OCI-LY7 (cell line): ENCODE data around the gene SP6. TPM values are rescaled to one million over a fixed set of nuclear protein-coding genes. Genes with fewer than 3 reads are reported as not detected.
A peak's percentile ranks its signal among the peaks of the same experiment; 100 is the strongest.

Experiments used
- BruUV-seq: library from RNA; stranded (reverse); fragments of 400-500 nt; replicated peaks from 2 replicates; lab custom pipeline; 2021; lab: Mats Ljungman, UMichigan
- CTCF ChIA-PET: fragments of 300-600 bp; sonication (Branson Sonifier 250); formaldehyde crosslinking; loops from one replicate; lab custom pipeline; 2022; ENCODE audit warnings: antibody characterized with exemption; ENCODE audit not compliant: unreplicated experiment; lab: Charles Lee
- POLR2A ChIA-PET: fragments of 300-600 bp; sonication (Branson Sonifier 250); formaldehyde crosslinking; loops from one replicate; lab custom pipeline; 2022; ENCODE audit warnings: antibody characterized with exemption; lab: Charles Lee
- DNase-seq: peaks from one replicate; pipeline ENCODE4 v3.0.0-alpha.2; 2015; ENCODE audit warnings: low spot score
- H2AFZ ChIP-seq: fragments of 200-600 bp; sonication (generic), shearing (Covaris generic); 2 replicates; pipeline ENCODE4 v1.6.1; 2014; ENCODE audit warnings: mild to moderate bottlenecking, antibody characterized with exemption, low read length, moderate library complexity
- H3K27ac ChIP-seq: fragments of 200-600 bp; sonication (generic); 2 replicates; pipeline ENCODE4 v1.5.1; 2014; ENCODE audit warnings: mixed run types, low read depth, mild to moderate bottlenecking, moderate library complexity, low read length, inconsistent platforms; ENCODE audit not compliant: poor library complexity, severe bottlenecking
- H3K36me3 ChIP-seq: fragments of 200-600 bp; sonication (generic); 2 replicates; pipeline ENCODE4 v1.6.1; 2014; ENCODE audit warnings: mild to moderate bottlenecking, antibody characterized with exemption, low read length, moderate library complexity, mixed read lengths; ENCODE audit not compliant: insufficient read depth
- H3K4me1 ChIP-seq: fragments of 200-600 bp; sonication (generic); 2 replicates; pipeline ENCODE4 v1.5.1; 2014; ENCODE audit warnings: mild to moderate bottlenecking, low read length; ENCODE audit not compliant: insufficient read depth, poor library complexity, severe bottlenecking
- H3K4me2 ChIP-seq: fragments of 200-600 bp; sonication (generic); 2 replicates; pipeline ENCODE4 v1.6.1; 2014; ENCODE audit warnings: mild to moderate bottlenecking, low read length
- H3K4me3 ChIP-seq: fragments of 200-600 bp; sonication (generic); 2 replicates; pipeline ENCODE4 v1.5.1; 2014; ENCODE audit warnings: mild to moderate bottlenecking, low read depth, low read length; ENCODE audit not compliant: poor library complexity, severe bottlenecking
- H3K79me2 ChIP-seq: fragments of 200-600 bp; sonication (generic); 2 replicates; pipeline ENCODE4 v1.6.1; 2016; ENCODE audit warnings: low read depth, mild to moderate bottlenecking, low read length, moderate library complexity, mixed read lengths; ENCODE audit not compliant: insufficient read depth
- H3K9me2 ChIP-seq: fragments of 200-600 bp; sonication (generic); 2 replicates; pipeline ENCODE4 v1.6.1; 2016; ENCODE audit warnings: mild to moderate bottlenecking, low read length, mixed read lengths; ENCODE audit not compliant: insufficient read depth
- H3K9me3 ChIP-seq: fragments of 200-600 bp; sonication (generic); 2 replicates; pipeline ENCODE4 v1.6.1; 2014; ENCODE audit warnings: mild to moderate bottlenecking, mixed run types, low read length, mixed read lengths
- H4K20me1 ChIP-seq: fragments of 200-600 bp; sonication (generic); 2 replicates; pipeline ENCODE4 v1.6.1; 2014; ENCODE audit warnings: mild to moderate bottlenecking, antibody characterized with exemption, low read length, moderate library complexity, mixed read lengths; ENCODE audit not compliant: insufficient read depth
- CTCF ChIP-seq: fragments of 200-600 bp; sonication (generic); conservative IDR thresholded peaks from 2 replicates; pipeline ENCODE4 v1.5.1; 2014; ENCODE audit warnings: mild to moderate bottlenecking, antibody characterized with exemption, low read length, moderate library complexity, mixed read lengths
- EZH2phosphoT487 ChIP-seq: fragments of 200-600 bp; sonication (generic); IDR thresholded peaks from 2 replicates; pipeline ENCODE4 v1.6.1; 2018; ENCODE audit warnings: low read depth, borderline replicate concordance, mild to moderate bottlenecking, mixed run types, antibody characterized with exemption, low read length, moderate library complexity, mixed read lengths
- intact Hi-C: fragments of 100-400 bp; cut with micrococcal nuclease; formaldehyde crosslinking; loops from one replicate; pipeline ENCODE4 v1.10.0; 2022; ENCODE audit not compliant: unreplicated experiment
- total RNA-seq, 2 experiments: library from RNA; depleted of rRNA in 1 of 2; stranded (reverse); fragments of >200 nt in 1 of 2; shearing (Covaris generic) in 1 of 2; gene quantifications; 2 replicates each; pipeline ENCODE4 v1.2.3, GENCODE V29; 2014 to 2022

Gene SP6
- total RNA-seq, 2 experiments from 2014 or later = 0.08 to 0.22 TPM

GRCh38 chr17:47831003-47831933, 19.7 kb downstream of the SP6 start, which contains the start of the genes LRRC46 and MRPL10:
Gene LRRC46 (plus strand): TSS chr17:47831670. CDS start chr17:47831990, 320 bp downstream.
Gene MRPL10 (minus strand): TSS chr17:47831541. CDS start chr17:47831511, 30 bp downstream.
- TF ChIP-seq EZH2phosphoT487 = no peak
- TF ChIP-seq CTCF = peak; percentile 77
- DNase-seq = peak; percentile 93
- CTCF ChIA-PET = interaction anchor here (1.4 to 1.6 kb wide), 2 partner anchors 9 to 11 kb away, joined by 3 to 4 read pairs; no protein-coding TSS in a partner anchor
- H3K79me2 ChIP-seq = peaks cover 21% of the 10 kb centered on the region
- H3K36me3 ChIP-seq = peaks cover 23% of the 10 kb centered on the region
- H3K4me2 ChIP-seq = peak within 1 kb of the TSS; percentile 92
- H3K4me3 ChIP-seq = peak within 1 kb of the TSS; percentile 93
- no peaks in the 10 kb centered on the region for H4K20me1 ChIP-seq
- H3K9me2 ChIP-seq = no peaks in the 10 kb centered on the region
- H2AFZ ChIP-seq = peak within 1 kb of the TSS; percentile 75; the same call in 1 of the 2 replicates
- POLR2A ChIA-PET = interaction anchor here (1.1 to 1.7 kb wide), 5 partner anchors 9 to 215 kb away, joined by 3 to 13 read pairs (median 6); partner anchors contain the start of genes KPNB1, OSBPL7, SCRN2 and SP2
- BruUV-seq = TSS peak; percentile 92
- H3K9me3 ChIP-seq = no peaks in the 10 kb centered on the region
- peak within 1 kb of the TSS; percentile 63 for H3K27ac ChIP-seq
- peaks cover 19% of the 10 kb centered on the region for H3K4me1 ChIP-seq
- intact Hi-C loops = loop anchor here (1.0 kb wide), 1 partner anchor 10 kb away; the partner anchor contains the start of gene OSBPL7

GRCh38 chr17:47830396-47831002, 20.5 kb downstream of the SP6 start:
- TF ChIP-seq CTCF (no peak), EZH2phosphoT487 (no peak)
- H3K79me2 ChIP-seq = peaks cover 21% of the 10 kb centered on the region
- peak overlapping the region; percentile 92 for H3K4me2 ChIP-seq
- H3K9me2 ChIP-seq = no peaks in the 10 kb centered on the region
- no peaks in the 10 kb centered on the region for H4K20me1 ChIP-seq
- H3K4me3 ChIP-seq = peak overlapping the region; percentile 93
- H3K27ac ChIP-seq = peak overlapping the region; percentile 63
- peaks cover 19% of the 10 kb centered on the region for H3K4me1 ChIP-seq
- peak overlapping the region; percentile 75; the same call in 1 of the 2 replicates for H2AFZ ChIP-seq
- ChIA-PET CTCF (interaction anchor here (1.4 to 1.6 kb wide), 2 partner anchors 8 to 10 kb away, joined by 3 to 4 read pairs; no protein-coding TSS in a partner anchor), POLR2A (interaction anchor here (1.1 to 1.7 kb wide), 6 partner anchors 9 to 214 kb away, joined by 3 to 13 read pairs (median 5); partner anchors contain the start of genes KPNB1, OSBPL7, SCRN2 and SP2)
- BruUV-seq = no TSS peak
- no peaks in the 10 kb centered on the region for H3K9me3 ChIP-seq
- H3K36me3 ChIP-seq = peaks cover 30% of the 10 kb centered on the region
- no peak for DNase-seq
- intact Hi-C loops = loop anchor here (1.0 kb wide), 1 partner anchor 9 kb away; the partner anchor contains the start of gene OSBPL7
